Non-pigmented ciliary epithelial cell (primary cell): ENCODE results near the gene TNIK.
"Not testable (repeated sequence)": the region's sequence is repeated elsewhere in the genome, so short reads cannot be mapped to it uniquely, and the experiment has no call there.

Experiments
- DNase-seq: peaks from one replicate; pipeline ENCODE4 v3.0.0-alpha.2; 2010; ENCODE audit warnings: low read depth

The TNIK gene

GRCh38 chr3:171126478-171127209 is 333.6 kb downstream of the TNIK start:
- DNase-seq, result no peak

DNA sequence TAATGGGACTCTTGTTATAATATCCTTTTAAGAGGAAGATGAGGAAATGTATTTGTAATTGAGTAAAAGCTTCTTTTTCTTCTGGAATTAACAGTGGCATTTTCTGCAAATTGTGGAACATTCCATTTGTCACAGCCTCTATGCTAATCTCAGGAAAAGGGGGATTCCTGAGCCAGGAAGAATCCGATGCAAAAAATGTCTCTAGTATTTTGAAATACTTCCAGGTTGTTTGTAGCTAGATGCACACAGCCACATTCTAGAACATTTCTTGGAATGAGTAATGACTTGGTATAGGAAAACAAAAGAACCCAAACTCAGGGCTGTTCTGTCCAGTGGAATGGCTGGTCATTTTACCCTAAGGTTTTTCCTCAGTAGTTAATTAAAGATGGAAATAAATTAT is 335.2 kb downstream of the TNIK start:
- DNase-seq, result no peak

- DNase-seq, result no peak
Measured at GRCh38 chr3:171123915-171124314, 336.3 kb downstream of the TNIK start.

DNA sequence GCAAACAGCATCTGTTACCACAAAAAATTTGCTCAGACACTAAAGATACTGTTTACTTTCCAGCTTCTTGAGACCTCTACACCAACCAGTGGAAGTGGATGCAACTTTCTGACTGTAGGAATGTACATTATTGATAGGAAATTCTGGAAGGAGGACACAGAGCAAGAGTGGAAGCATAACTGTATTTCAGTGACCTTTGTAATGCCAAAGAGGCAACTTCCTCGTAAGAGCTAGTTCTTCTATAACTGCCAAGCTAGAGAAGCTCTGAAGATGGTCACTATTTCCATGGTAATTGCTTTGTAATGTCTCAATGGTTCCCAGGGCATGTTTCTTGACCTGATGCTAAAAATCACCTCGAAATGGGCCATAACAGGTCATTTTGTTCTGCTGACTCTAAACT is 337.3 kb downstream of the TNIK start:
- DNase-seq, result no peak

DNA sequence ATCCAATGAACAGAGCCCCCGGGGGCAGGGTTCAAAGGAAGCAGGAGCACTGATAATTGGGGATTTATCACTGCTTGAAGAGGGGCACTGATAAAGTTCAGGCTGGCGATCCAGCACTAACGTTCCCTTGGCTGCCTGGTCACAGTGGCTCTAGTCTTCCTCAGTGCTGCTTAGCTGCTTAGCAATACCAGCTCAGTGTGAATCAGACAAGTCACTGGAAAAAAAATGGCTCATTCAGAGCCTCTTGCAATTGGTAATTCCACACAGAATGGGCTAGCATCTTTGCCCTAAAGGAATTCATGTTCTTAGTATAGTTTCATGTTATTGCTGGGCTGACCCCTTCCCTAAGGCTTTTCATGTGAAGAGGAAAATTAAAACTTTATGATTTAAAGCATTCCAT is 338.0 kb downstream of the TNIK start:
- no peak for DNase-seq

DNA sequence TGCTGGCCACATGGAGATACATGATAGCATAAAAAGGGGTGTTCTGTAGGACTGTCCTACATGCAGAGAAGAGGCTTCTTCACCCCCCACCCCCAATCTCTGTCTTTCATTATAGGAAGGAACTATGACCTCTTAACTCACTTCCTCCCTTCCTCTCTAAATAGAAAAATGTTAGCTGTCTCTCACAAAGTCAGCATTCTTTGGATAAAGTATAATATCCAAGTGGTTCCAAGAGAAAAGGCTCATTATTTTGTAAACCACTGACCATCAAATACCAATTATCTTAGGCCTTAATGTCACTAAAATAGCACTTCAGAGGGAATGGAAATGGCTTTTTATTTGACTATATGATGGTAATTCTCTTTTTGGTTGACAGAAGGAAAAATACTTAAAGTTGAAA is 338.4 kb downstream of the TNIK start:
- DNase-seq, result no peak

DNA sequence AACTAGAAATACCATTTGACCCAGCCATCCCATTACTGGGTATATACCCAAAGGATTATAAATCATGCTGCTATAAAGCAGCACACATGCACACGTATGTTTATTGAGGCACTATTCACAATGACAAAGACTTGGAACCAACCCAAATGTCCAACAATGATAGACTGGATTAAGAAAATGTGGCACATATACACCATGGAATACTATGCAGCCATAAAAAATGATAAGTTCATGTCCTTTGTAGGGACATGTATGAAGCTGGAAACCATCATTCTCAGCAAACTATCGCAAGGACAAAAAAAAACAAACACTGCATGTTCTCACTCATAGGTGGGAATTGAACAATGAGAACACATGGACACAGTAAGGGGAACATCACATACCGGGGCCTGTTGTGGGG is 340.8 kb downstream of the TNIK start:
- DNase-seq, result not testable (repeated sequence)

GRCh38 chr3:171118993-171119392 is 341.2 kb downstream of the TNIK start:
- DNase-seq, result not testable (repeated sequence)

- no peak for DNase-seq
Measured at GRCh38 chr3:171116824-171117395, 343.3 kb downstream of the TNIK start.

DNA sequence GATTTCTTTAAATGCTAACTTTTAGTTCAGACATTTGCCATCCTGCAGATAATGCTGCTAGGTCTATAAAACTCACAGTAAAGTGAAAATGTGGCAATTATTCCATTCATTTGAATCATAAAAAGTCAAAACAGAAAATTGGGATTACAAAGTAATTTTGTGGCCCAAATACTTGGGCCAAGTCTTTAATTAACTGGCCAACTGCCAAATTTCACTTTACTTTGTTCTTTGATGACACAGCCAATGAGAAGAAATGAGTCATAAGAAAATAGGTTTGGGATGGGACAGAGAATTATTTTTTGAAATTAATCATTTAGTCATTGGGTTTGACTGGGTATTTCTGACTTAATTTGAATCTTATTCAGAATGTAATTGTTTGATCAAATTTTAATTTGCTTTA is 343.8 kb downstream of the TNIK start:
- no peak for DNase-seq

DNA sequence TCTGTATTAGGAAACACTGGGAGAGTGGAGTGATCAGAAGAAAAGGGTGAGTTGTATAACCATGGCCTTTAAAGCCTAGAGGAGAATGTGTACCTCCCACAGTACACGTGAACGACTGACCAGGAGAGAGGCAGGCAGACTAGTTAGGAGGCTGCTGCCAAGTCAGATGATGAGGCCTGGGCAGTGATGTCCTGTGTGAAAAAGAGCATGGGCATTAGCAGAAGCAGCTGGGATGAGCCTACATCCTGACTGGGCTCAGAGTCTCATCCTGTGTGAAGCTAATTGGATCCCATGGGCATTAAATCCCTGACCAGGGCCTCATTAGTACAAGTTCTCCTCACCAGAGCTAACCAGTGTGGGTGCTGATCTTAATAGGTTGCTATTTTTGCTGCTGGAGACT is 344.5 kb downstream of the TNIK start:
- DNase-seq, result no peak

DNA sequence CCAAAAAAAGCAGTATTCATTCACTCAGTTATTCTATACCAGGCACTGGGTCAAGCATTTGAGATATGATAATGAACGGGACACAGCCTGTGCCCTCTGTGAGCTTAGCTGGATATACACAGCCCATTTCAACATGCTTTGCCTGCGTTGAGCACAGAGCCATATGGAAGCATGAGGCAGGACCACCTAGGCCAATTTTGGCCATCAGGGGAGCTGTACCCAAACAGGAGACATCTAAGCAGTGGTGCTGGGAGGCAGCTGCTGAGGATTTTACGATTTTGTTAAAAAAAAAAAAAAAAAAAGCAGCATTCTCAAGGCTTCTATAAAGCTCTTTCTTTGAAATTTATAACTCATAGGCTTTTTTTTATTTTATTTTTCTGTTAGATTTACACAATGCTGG is 346.5 kb downstream of the TNIK start:
- DNase-seq, result no peak

DNA sequence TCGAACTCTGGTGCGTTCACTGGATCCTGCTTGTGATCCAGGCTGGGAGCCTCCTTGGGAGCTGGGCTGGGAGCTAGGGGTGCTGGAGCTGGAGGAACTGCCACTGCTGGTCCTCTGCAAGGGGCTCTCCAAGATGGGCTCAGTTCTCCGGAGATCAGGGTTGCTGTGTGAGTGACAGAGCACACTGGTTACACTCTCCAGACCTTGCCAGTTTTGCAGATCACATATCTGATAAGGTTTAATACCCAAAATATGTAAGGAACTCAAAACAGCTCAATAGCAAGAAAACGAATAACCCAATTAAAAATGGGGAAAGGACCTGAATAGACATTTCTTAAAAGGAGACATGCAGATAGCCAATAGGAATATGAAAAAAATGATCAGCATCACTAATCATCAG is 349.5 kb downstream of the TNIK start:
- DNase-seq, result no peak

DNA sequence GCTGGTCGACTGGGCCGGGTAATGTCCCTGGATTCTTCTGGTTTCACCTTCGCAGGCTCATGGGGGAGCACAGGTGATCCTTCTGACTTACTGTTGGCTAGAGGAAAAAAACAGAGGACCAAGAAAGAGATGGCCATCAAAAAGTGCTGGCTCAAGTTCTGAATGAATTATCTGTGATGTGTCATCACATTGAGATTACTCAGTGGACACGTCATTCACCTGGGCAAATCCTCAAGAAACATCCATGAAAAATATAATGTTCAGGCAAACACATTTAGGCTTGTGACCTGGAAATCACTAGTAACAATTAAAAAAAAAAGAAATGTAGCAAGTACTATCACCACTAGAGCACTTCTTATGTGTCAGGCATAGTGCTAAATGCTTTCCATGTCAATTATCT is 352.1 kb downstream of the TNIK start:
- no peak for DNase-seq

DNA sequence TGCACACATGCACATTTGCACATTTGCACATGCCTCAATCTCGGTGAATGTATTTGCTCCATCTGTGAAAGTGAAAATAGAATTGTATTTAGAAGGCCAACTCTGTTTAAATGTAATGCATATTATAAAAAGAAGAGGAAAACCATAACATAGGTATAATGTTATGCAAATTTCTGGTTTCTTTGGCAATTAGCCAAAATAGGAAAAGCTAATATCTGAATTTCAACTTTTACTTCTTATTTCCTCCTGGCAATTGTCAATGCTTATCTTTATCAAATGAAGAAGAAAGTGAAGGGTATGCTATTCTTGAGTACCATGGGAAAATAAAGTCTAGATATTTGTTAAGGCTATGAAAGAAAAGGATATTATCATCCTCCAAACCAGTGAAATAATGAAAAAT is 357.0 kb downstream of the TNIK start:
- DNase-seq, result no peak

- no peak for DNase-seq
Measured at GRCh38 chr3:171101982-171102641, 358.1 kb downstream of the TNIK start.

- DNase-seq, result no peak
Measured at GRCh38 chr3:171099911-171100310, 360.3 kb downstream of the TNIK start.

DNA sequence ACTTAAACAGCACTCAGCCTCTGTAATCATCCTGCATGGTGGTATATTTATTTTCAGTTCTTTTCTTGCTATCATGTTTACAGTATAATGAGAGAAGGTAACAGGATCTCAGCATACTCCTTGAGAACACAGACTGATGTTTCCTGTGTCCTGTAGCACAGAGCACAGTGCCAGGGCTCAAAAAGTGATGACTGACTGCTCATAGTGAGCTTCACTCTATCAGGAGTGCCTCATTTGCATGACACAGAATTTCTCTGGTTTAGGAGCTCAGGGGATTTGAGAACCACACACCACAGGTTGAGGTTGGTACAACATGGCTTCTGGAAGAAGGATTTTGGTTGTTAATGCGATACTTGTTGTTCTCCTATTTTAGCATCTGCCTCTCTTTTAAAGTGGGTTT is 365.1 kb downstream of the TNIK start:
- no peak for DNase-seq

GRCh38 chr3:171094411-171094810 is 365.8 kb downstream of the TNIK start:
- no peak for DNase-seq

DNA sequence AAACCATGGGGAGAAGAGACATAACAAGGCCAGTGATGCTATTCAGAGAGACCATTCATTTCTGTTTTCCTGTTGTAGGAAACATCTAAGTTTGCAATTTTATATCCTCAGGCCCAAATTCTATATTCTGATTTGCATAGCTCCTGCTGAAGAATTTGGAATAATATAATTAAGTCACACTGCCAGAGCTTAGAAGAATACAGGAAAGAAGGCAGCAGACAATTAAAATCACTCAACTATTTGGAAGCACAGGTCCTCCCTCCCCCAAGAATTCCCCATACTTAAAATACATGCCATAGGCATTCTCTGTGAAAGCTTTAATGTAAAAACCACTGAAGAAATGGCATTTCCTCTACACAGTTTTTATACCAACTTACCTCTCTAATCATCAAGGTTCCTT is 366.7 kb downstream of the TNIK start:
- no peak for DNase-seq

GRCh38 chr3:171092467-171092911 is 367.7 kb downstream of the TNIK start:
- no peak for DNase-seq

DNA sequence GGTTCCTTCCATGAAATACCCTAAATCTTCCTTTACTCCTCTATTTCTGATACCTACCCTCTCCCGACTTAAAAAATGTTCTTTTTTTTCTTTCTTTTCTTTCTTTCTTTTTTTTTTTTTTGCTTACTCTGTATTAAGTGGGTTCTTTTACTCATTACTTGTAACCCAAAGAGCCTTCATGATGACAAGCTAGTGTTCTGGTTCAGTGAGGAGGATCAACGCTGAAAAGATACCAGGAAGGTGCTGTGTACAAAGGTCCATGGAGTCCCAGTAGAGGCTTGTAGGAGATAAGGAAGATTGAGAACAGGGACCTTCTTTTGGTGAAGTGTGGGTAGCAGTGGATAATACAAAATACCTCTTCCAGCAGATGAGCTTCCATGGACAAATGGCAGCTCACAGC is 369.9 kb downstream of the TNIK start:
- DNase-seq, result no peak

- peak; percentile 86 for DNase-seq
Measured at GRCh38 chr3:171088964-171089754, 371.0 kb downstream of the TNIK start.
